HG03457 (cell line): ENCODE measurements around the gene TMCC2.

Experiments
- ATAC-seq: cut with Tn5 transposase; IDR thresholded peaks from one replicate; pipeline ENCODE4 v1.9.1; 2021; ENCODE audit warnings: moderate number of reproducible peaks; ENCODE audit not compliant: unreplicated experiment

The TMCC2 gene

GRCh38 chr1:205298191-205298994, 70.6 kb downstream of the TMCC2 start:
- ATAC-seq, result no peak

- ATAC-seq, result no peak
These were observed 72.4 kb downstream of the TMCC2 start for GRCh38 chr1:205300149-205300548.

- ATAC-seq, result no peak
These were observed 73.6 kb downstream of the TMCC2 start for GRCh38 chr1:205301205-205301821.

GRCh38 chr1:205301842-205302588, 74.3 kb downstream of the TMCC2 start:
- ATAC-seq, result no peak

- no peak for ATAC-seq
These were observed 75.6 kb downstream of the TMCC2 start for GRCh38 chr1:205303247-205303888.

GRCh38 chr1:205304046-205304694, 76.4 kb downstream of the TMCC2 start:
- ATAC-seq, result no peak

- ATAC-seq, result no peak
These were observed 76.9 kb downstream of the TMCC2 start for GRCh38 chr1:205304695-205305070.

GRCh38 chr1:205306929-205307566, 79.3 kb downstream of the TMCC2 start:
- ATAC-seq, result no peak

GRCh38 chr1:205309741-205310140, 82.0 kb downstream of the TMCC2 start:
- no peak for ATAC-seq

GRCh38 chr1:205310976-205311704, 83.4 kb downstream of the TMCC2 start:
- ATAC-seq, result no peak

- no peak for ATAC-seq
These were observed 85.3 kb downstream of the TMCC2 start for GRCh38 chr1:205312866-205313562.

GRCh38 chr1:205313563-205314308, 86.0 kb downstream of the TMCC2 start:
- ATAC-seq, result no peak

GRCh38 chr1:205315008-205315618, 87.4 kb downstream of the TMCC2 start:
- no peak for ATAC-seq

- no peak for ATAC-seq
These were observed 88.4 kb downstream of the TMCC2 start for GRCh38 chr1:205316161-205316566.

GRCh38 chr1:205317311-205317917, 89.7 kb downstream of the TMCC2 start:
- no peak for ATAC-seq

- ATAC-seq, result no peak
These were observed 90.7 kb downstream of the TMCC2 start for GRCh38 chr1:205318231-205318991.
